ENCODE data around the gene FBXO5. TPM values are rescaled to one million over a fixed set of nuclear protein-coding genes. Genes with fewer than 3 reads are reported as not detected.
A peak's percentile ranks its signal among the peaks of the same experiment; 100 is the strongest.
"Not testable (repeated sequence)": the region's sequence is repeated elsewhere in the genome, so short reads cannot be mapped to it uniquely, and the experiment has no call there.

Gene FBXO5
- total RNA-seq, 1 donor from 2014 or later = 10.8 TPM

DNA sequence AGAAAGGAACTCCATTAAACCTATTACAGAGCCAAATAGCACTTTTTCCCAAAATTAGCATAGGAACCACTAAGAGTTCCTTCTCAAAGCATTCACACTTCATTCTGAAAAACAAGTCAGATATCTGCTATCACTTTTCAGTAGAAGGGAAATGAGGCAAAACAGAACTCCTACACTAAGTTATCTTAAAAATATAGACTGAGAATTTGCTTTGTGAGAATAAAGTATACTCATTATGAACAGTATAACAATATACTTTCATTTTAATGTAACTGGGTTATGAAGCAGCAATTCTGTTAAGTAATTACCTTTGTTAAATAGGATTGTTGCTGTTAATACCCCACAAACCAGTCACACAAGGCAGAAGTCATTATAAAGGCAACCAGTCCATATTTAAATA lies 11.0 kb upstream of the FBXO5 start:
- DNase-seq (ENCODE audit: low read depth in 2 of 2) = no peak

DNA sequence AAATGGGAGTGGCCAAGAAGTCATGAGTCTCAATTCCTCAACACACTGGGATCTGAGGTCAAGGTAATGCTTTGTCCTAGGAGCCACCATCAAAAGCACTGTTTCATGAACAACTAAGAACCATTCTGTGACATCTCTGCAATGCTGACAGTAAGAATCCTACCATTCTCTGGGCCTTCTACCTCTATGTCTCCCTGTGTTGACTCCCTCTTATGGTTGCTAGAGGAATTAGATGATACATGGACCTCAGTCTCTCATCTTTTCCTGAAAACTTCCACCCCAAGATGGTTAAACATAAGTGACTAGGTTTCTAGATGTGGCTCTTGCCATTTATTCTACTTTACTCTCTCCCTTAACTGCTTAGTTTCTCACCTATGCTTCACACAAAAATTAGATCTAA lies 10.6 kb upstream of the FBXO5 start:
- DNase-seq (ENCODE audit: low read depth in 2 of 2) = no peak

DNA sequence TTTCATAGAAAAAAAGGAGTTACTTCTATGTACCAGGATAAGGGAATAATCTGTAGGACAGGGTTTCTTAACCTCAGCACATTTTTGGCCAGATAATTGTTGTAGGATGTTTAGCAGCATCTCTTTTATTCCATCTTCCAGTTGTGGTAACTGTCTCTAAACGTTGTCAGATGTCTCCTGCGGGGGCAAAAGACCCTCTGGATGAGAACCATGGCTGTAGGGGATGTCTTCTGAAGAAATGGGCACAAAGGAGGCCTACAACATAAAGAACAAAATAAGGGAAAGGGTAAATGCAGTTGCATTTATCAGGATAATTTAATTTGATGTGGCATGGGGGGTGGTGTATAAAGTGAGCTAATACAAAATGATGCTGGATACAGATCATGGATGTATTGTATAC lies 4.1 kb upstream of the FBXO5 start:
- no peak for DNase-seq (ENCODE audit: low read depth in 2 of 2)

DNA sequence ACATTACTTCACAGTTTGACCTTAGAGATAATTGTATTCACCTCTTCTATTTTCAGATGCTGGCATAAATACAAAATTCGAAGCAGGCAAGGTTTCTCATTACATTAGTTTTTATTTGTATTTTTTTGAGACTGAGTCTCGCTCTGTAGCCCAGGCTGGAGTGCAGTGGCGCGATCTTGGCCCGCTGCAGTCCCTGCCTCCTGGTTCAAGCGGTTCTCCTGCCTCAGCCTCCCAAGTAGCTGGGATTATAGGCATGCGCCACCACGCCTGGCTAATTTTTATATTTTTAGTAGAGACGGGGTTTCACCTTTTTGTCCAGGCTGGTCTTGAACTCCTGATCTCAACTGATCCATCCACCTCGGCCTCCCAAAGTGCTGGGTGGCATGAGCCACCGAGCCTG lies 2.5 kb upstream of the FBXO5 start:
- not testable (repeated sequence) for DNase-seq (ENCODE audit: low read depth in 2 of 2)

DNA sequence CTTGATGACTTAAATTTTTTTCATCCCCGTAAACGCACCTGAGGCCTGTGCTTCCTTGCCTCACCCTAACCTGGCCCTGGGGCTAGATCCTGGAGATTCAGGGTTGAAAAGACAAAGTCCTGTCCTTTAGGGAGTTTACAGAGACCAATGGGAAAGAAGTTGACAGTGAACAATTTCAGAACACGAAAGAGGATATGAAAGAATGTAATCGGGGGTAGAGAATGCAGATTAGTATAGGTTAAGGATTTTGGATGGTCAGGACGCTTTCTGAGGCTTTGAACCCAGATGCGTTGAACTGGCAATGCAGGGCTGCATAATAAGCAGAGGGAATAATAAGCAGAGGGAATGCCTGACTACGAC lies 1.7 kb upstream of the FBXO5 start:
- no peak for DNase-seq (ENCODE audit: low read depth in 2 of 2)

DNA sequence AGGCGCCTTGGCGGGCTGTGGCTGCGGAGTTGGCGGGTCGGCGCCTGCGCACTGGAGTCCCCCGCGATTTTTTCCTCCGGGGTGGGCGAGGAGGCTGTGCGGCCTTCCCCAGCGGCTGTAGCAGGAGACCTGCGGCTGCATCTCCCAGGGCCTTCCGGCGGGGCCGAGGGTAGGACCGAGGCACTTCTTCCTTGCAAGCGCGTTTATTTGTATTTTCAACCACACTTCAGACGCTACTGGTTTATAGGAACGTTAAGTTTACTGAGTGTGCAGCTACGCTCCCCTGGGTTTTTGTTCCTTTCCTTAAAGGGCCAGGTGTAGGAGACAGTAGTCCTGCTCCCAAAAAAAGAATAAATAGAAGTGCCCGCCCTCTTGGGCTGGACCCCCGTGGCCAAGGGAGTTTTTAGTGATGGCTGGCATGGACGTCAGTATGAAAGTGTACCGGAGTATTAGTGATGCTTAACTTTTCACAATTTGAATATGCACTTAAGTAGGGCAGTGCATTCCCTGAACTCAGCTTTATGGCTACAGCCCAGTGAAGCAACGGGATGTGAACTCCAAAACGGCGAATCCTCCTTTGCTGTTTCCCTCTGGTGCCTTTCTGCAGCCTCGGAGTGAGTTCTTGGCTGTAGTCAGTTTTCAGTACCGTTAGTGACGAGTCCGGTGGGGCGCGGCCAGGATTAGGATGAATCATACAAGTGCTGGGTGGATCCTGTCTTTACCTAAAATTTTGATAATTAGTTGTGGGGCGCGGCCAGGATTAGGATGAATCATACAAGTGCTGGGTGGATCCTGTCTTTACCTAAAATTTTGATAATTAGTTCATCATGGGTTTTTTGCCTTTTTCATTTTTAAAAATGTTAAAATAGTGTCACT lies 1.0 kb upstream of the FBXO5 start:
- DNase-seq (ENCODE audit: low read depth in 2 of 2) = peak; percentile 35 to 80

DNA sequence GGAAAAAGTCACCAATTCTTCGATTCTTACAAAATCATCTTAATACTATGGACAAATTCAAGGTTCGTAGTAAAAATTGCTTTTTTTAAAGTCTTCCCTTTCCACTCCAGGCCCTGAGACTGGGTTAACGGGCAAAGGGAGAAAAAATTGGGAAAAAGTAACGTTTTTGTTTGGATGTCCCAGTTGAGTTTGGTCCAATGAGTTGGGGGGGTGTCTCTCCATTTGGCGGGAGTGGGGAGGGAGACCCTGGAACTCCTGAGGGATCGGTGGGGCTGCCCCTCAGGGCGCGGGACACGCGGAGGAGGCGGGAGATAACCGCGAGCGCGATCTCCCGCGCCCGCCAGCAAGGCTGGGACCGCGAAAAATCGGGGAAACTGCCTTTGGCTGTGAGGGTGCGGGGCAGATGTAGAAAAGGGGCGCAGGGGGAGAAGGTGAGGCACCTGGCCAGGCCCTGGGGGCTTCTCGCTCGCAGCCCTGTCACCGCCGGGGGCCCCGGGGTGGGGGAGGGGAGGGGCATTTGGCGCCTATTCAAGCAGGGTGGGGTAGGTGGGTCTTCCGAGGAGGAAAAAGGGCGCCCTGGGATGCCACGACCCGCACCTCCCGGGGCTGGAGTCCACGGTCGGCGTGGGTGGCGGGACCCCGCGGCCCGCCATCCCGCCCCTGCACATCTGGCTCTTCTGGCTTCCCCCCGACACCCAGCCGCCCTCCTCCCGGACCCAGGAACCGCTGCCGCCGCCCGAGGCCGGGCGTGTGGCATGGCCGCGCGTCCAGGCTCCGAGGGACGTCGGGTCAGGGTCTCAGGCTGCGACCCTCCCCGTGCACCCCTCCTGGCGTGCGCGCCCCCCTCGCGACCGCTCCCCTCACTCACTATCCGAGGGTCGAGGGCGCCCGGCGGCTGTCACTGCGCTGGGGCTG lies 595 bp downstream of the FBXO5 start:
- no peak for DNase-seq (ENCODE audit: low read depth in 2 of 2)

DNA sequence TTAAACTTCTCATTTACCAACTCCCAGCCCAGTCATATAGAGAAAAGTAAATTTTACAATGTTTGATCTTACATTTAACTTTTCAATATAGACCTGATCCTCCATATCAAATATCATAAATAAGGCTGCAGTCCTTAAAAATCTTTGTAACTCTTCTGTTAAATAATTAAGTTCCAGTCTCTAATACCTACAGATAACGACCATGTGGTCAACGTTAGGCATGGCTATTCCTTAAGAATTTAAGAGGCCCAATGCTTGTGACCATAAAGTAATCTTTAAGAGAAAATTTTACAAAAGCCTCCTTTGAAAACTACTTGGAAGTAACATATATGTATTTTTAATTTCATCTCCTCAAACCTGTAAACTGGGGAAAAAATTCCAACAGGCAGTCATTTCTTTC lies 1.6 kb downstream of the FBXO5 start:
- DNase-seq (ENCODE audit: low read depth in 2 of 2) = no peak

DNA sequence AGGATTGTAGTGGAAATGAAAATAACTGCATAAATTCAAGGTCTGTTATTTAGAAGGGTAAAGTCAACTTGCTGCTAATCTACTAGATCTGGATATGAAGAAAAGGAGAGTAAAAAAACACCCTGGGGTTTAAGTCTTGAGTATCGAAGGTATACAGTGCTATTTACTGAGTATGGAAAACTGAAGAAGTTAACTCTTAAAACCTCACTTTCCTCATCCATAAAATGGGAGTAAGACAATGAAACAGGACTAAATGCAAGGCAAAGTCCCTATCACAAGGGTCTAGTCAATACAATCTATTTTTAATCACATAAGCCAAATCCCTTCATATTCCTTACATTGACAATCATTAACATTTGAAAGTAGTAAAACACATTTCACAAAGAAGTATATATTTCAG lies 2.2 kb downstream of the FBXO5 start:
- no peak for DNase-seq (ENCODE audit: low read depth in 2 of 2)

DNA sequence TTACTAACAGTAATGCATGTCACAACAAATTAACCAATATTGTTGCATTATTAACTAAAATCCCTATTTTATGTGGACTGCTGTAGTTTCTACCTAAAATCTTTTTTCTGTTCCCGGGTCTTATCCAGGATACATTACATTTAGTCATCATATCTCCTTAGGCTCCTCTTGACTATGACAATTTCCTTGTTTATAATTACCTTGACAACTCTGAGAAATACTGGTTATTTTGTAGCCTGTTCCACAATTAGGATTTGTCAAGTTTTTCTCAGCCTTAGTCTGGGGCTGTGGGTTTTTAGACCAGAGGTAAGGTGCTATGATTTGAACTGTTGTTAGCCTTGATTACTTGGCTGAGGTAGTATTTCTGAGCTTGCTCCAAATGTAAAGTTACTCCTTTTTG lies 3.7 kb downstream of the FBXO5 start:
- no peak for DNase-seq (ENCODE audit: low read depth in 2 of 2)

DNA sequence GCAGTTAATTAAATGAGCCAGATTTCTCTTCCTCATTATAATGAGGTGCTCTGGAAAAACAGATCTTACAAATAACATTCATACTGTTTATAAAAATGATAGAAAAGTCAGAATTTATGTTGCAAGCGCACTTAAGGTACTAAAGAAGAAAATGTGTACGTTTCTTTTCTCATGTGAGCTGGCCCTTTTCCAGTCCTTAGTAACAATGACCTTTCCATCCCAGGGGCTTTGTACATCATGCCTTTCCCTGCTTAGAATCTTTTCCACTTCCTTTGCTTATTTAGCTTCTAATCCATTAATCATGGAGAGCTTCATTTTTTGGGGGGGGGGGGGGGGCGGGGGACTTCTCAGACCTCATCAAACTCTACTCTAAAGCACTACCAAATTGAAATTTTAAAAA lies 4.8 kb downstream of the FBXO5 start:
- no peak for DNase-seq (ENCODE audit: low read depth in 2 of 2)

DNA sequence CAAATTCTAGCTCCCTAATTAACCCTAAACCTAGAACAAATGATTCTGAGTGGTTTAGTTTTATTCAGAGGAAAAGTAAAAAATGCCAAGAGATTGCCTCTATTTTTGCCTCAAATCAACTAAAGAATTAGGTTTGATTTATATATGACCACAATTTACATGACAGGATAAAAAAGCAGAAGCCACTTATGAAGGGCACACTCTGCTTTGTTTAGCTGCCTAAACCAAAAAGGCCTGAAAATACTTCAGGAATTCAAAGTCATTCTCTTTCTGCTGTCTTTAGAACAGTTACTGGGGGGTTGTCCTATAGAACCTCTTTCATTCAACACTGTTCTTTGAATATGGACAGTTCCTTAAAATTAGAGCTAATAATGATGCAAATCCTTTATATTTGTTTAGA lies 5.3 kb downstream of the FBXO5 start:
- DNase-seq (ENCODE audit: low read depth in 2 of 2) = no peak

DNA sequence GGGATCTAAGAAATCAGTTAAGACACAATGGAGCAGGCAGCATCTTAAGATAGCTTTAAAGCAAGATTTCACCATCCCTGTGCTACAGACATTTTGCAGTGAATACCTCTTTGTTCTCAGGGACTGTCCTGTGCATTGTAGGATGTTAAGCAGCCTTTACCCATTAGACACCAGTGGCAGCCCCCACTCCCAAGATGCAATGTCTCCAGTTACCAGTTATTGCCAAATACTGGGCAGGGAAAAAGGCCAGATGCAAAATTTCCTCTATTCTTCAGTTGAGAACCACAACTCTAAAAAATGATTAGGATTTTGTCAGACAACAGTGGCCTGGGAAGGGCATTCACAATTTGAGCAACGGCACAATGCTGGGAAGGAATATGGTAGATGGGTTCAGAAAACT lies 6.1 kb downstream of the FBXO5 start:
- DNase-seq (ENCODE audit: low read depth in 2 of 2) = no peak

DNA sequence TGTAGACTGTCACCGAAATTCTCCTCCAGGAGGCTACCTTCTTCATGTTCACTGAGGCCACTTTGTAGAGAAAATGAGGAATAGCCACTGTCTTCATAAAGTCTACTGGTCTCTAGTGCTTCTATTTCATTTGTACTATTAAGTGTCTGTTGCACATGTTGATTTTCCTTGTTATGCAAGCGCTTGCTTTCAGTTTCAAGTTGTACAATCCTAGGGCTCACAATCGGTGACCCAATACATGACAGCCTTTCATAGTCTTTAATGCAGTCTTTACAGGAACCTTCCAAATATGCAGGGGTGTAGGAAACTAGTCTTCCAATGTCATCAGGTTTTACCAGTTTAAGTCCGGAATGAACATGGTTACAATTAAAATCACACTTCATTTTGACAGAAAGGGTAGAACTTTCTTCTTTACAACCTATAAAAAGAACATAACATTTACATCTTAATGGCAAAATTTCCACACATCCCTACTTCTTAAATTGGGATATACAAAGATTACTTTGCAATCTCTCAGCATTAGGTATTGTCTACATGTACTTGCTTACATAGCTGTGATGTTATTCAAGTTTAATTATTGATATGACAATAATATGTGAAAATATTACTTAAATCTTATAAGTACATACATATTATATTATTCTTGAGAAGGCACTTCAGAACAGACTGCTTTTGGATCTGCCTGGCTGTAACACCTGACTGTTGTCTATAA lies 7.5 kb downstream of the FBXO5 start:
- no peak for DNase-seq (ENCODE audit: low read depth in 2 of 2)

DNA sequence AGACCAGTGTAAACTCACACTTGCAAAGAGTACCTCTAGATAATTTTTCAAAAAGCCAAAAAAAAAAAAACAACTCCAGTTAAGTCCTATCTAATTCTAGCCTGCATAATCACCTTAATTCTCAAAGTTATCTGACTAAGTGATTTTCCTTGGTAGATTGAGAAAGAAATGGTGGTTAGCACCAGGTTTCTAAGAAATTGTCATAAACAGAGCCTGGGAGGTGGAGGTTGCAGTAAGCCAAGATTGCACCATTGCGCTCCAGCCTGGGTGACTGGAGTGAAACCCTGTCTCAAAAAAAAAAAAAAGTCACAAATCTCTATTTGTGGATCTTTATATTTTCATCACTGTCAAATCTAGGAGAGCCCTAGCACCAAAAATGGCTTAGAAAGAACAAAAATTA lies 8.9 kb downstream of the FBXO5 start:
- DNase-seq (ENCODE audit: low read depth in 2 of 2) = no peak

DNA sequence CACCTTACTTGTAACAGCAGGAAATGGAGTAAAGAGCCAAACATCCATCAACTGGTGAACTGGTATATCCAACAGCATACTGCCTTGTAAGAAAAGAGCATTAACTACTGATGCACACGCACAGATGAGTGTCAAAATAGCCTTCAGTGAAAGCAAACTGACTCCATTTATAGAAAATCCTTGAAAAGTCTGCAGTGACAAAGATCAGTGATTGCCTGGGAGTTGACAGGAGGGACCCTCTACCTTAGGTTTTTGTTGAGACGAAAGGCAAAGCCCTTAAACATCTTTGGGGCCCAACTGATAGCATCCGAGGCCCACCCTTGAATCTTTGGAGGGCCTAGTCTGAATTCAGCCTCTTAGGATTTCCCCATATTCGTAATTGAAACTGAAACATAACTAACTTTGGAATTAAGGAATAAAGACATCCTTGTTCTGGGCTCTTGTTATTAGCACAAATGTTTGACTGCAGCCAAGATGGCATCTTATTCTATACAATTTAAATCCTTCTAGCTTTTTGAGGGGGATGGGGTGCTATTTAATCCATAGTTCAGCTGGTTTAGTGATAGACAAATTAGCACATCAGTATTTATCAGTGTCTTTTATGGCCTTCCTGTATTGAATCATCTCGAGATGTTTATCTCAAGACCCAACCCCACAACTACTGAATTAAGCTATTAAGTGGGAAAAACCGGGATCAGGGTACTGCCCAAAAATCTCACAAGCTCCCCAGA lies 13.0 kb downstream of the FBXO5 start:
- DNase-seq (ENCODE audit: low read depth in 2 of 2) = no peak

DNA sequence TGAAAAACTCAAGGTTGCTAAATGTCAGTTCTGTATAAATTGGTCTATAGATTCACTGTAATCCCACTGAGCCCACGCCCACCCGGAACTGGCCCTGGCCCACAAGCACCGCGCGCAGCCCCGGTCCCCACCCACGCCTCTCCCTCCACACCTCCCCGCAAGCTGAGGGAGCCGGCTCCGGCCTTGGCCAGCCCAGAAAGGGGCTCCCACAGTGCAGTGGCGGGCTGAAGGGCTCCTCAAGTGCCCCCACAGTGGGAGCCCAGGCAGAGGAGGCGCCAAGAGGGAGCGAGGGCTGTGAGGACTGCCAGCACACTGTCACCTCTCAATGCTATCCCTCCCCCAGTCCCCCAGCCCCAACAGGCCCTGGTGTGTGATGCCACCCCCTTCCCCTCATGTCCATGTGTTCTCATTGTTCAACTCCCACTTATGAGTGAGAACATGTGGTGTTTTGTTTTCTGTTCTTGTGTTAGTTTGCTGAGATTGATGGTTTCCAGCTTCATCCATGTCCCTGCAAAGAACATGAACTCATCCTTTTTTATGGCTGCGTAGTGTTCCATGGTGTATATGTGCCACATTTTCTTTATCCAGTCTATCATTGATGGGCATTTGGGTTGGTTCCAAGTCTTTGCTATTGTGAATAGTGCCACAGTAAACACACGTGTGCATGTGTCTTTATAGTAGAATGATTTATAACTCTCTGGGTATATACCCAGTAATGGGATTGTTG lies 16.5 kb downstream of the FBXO5 start:
- DNase-seq (ENCODE audit: low read depth in 2 of 2) = not testable (repeated sequence)

DNA sequence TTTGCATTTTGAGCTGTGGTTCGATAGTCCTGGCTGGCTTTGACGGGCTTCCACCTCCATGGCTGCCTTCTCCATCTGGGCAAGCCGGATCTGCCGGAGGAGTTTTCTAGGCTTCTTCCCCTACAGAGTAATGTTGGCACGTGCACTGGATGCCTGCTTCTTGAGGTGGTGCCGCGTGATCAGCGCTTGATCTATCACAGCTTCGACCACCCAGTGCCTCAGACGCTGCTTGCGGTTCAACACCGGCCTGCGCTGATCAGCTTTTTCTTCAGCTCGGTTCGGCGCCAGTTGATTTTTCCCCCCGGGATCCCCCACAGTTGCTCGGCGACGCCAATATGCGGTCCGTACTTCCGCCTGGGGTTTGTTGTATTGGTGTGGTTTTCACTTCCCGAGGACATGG lies 23.5 kb downstream of the FBXO5 start:
- DNase-seq (ENCODE audit: low read depth in 2 of 2) = no peak

DNA sequence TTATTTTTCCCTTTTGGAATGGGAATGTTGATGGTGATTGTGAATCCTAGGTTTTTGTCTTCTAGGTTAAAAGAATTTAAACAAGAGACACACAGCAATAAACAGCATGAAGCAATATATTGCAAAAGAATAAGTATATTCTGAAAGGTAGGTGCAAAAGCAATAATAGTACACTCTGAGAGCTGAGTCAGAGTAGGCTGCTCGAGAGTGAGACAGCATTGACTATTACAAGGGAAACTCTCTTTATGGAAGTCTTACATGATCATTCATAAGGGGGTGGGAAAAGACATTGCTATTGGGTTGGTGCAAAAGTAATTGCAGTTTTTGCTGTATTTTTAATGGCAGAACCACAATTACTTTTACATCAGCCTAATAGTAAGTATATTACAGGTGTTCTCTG lies 25.0 kb downstream of the FBXO5 start:
- no peak for DNase-seq (ENCODE audit: low read depth in 2 of 2)

DNA sequence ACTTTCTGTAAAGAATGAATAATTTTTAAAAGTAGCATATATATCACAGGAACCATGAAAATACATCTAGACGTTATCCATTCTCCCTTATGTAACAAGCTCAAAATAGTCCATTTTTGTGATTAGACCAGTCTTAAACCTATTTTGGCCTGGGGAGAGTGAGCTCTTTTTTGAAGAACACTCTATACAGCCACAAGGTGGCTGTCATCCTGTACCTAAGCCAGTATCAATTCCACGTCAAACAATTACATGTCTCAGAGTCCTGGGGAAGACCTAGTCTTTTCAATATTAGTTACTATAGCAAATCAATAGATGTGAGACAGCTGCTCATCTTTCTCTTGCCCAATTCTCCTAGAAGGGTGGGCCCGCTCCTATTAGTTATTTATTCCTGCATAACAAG lies 28.4 kb downstream of the FBXO5 start:
- peak in 1 of 2 donors; percentile 14 for DNase-seq (ENCODE audit: low read depth in 2 of 2)
